Astrocyte (in vitro differentiated cells and primary cell): Measurements from ENCODE around the gene TRAM2. TPM values are rescaled to one million over a fixed set of nuclear protein-coding genes. Genes with fewer than 3 reads are reported as not detected.
A peak's percentile ranks its signal among the peaks of the same experiment; 100 is the strongest.

Experiments used
- DNase-seq: peaks from one replicate; pipeline ENCODE4 v3.0.0-alpha.2; 2010; ENCODE audit warnings: low read depth
- FAIRE-seq: peaks from 2 replicates; lab custom pipeline; 2011; peaks lifted over from hg19 to GRCh38; lab: Jason Lieb, UNC
- H2AFZ ChIP-seq: 2 replicates; pipeline ENCODE4 v1.6.0; 2012; ENCODE audit warnings: low read depth, low read length, inconsistent platforms
- H3K27ac ChIP-seq: 2 replicates; pipeline ENCODE4 v1.5.1; 2011; ENCODE audit warnings: low read depth, low read length, inconsistent platforms
- H3K27me3 ChIP-seq: 2 replicates; pipeline ENCODE4 v1.6.0; 2011; ENCODE audit warnings: low read length, inconsistent platforms; ENCODE audit not compliant: insufficient read depth
- H3K36me3 ChIP-seq: 2 replicates; pipeline ENCODE4 v1.5.1; 2011; ENCODE audit warnings: low read length, inconsistent platforms; ENCODE audit not compliant: insufficient read depth
- H3K4me1 ChIP-seq: 2 replicates; pipeline ENCODE4 v1.5.1; 2011; ENCODE audit warnings: low read length, inconsistent platforms; ENCODE audit not compliant: insufficient read depth
- H3K4me2 ChIP-seq: 2 replicates; pipeline ENCODE4 v1.6.0; 2012; ENCODE audit warnings: low read length, inconsistent platforms
- H3K4me3 ChIP-seq: 2 replicates; pipeline ENCODE4 v1.5.1; 2011; ENCODE audit warnings: low read depth, mild to moderate bottlenecking, low read length, inconsistent platforms; ENCODE audit not compliant: insufficient read depth
- H3K79me2 ChIP-seq: 2 replicates; pipeline ENCODE4 v1.6.0; 2012; ENCODE audit warnings: mild to moderate bottlenecking, low read length, inconsistent platforms; ENCODE audit not compliant: insufficient read depth
- H3K9ac ChIP-seq: 2 replicates; pipeline ENCODE4 v1.6.0; 2012; ENCODE audit warnings: mild to moderate bottlenecking, low read length, inconsistent platforms
- H3K9me3 ChIP-seq: 2 replicates; pipeline ENCODE4 v1.5.1; 2012; ENCODE audit warnings: low read depth, mild to moderate bottlenecking, low read length, inconsistent platforms; ENCODE audit not compliant: insufficient read depth
- H4K20me1 ChIP-seq: 2 replicates; pipeline ENCODE4 v1.6.0; 2012; ENCODE audit warnings: low read length, inconsistent platforms; ENCODE audit not compliant: insufficient read depth
- H3K27ac Mint-ChIP-seq: one replicate; pipeline ENCODE4 v1.8.0; 2021; ENCODE audit warnings: mild to moderate bottlenecking, mixed read lengths; ENCODE audit not compliant: unreplicated experiment
- H3K27me3 Mint-ChIP-seq: one replicate; pipeline ENCODE4 v1.8.0; 2021; ENCODE audit warnings: low read depth, mixed read lengths; ENCODE audit not compliant: unreplicated experiment
- H3K36me3 Mint-ChIP-seq: one replicate; pipeline ENCODE4 v1.8.0; 2021; ENCODE audit warnings: low read depth, mixed read lengths; ENCODE audit not compliant: unreplicated experiment
- H3K4me1 Mint-ChIP-seq: one replicate; pipeline ENCODE4 v1.8.0; 2021; ENCODE audit warnings: low read depth, mixed read lengths; ENCODE audit not compliant: unreplicated experiment
- H3K4me3 Mint-ChIP-seq: one replicate; pipeline ENCODE4 v1.8.0; 2021; ENCODE audit warnings: mild to moderate bottlenecking, moderate library complexity, mixed read lengths; ENCODE audit not compliant: unreplicated experiment
- H3K9me3 Mint-ChIP-seq: one replicate; pipeline ENCODE4 v1.8.0; 2021; ENCODE audit warnings: mild to moderate bottlenecking, mixed read lengths; ENCODE audit not compliant: unreplicated experiment
- CTCF ChIP-seq: IDR thresholded peaks from 2 replicates; pipeline ENCODE4 v1.5.1; 2011; ENCODE audit warnings: low read depth, mild to moderate bottlenecking, inconsistent platforms, low read length, moderate library complexity; ENCODE audit not compliant: insufficient read depth
- EZH2 ChIP-seq: IDR thresholded peaks from 2 replicates; pipeline ENCODE4 v1.6.1; 2012; ENCODE audit warnings: mild to moderate bottlenecking, low read length, inconsistent platforms; ENCODE audit not compliant: insufficient read depth
- total RNA-seq: library from RNA; stranded (reverse); gene quantifications from 2 replicates; pipeline ENCODE4 v1.2.1, GENCODE V29; 2021

The TRAM2 gene
- total RNA-seq, 1 donor from 2014 or later: 93.4 TPM

- Histone ChIP-seq H3K9me3 (no peaks in the 10 kb centered on the region), H3K4me2 (peak overlapping the region; percentile 75), H3K27ac (peak overlapping the region; percentile 94), H3K79me2 (peaks cover 64% of the 10 kb centered on the region), H3K4me3 (peak overlapping the region; percentile 6), H3K36me3 (peaks cover 39% of the 10 kb centered on the region), H3K27me3 (no peaks in the 10 kb centered on the region), H4K20me1 (no peaks in the 10 kb centered on the region), H2AFZ (no peak overlapping the region), H3K4me1 (peaks cover 61% of the 10 kb centered on the region), H3K9ac (peak overlapping the region; percentile 74)
- FAIRE-seq (peak; percentile 63), DNase-seq (peak; percentile 96)
- Mint-ChIP-seq H3K36me3 (peaks cover 32% of the 10 kb centered on the region), H3K9me3 (no peaks in the 10 kb centered on the region), H3K4me1 (peaks cover 71% of the 10 kb centered on the region), H3K27ac (peak overlapping the region; percentile 92), H3K4me3 (peak overlapping the region; percentile 28), H3K27me3 (no peaks in the 10 kb centered on the region)
- no peak for TF ChIP-seq CTCF
- no peak for TF ChIP-seq EZH2
These were observed 59.2 kb downstream of the TRAM2 start for GRCh38 chr6:52517502-52518278.

DNA sequence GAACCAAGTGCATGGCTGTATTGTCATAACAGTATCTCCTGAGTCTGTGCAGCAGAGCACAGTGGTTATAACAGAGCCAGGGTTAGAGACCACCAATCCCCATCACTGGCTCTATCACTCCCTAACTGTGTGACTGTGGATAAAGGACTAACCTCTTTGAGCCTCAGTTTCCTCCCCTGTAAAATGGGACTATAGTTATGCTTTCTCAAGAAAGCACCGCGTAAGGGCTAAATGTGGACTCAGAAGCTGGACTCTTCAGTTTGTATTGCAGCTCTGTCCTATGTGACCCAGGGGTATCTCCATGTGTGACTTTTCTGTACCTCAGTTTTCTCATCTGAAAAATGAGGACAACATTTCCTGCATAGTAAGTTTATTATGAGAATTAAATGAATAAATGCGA, 59.9 kb downstream of the TRAM2 start:
- DNase-seq (no peak), FAIRE-seq (no peak)
- Histone ChIP-seq H2AFZ (no peak overlapping the region), H3K9ac (no peak overlapping the region), H4K20me1 (no peaks in the 10 kb centered on the region), H3K36me3 (peaks cover 39% of the 10 kb centered on the region), H3K27ac (peak overlapping the region; percentile 94), H3K4me1 (peaks cover 61% of the 10 kb centered on the region), H3K4me3 (no peak overlapping the region), H3K27me3 (no peaks in the 10 kb centered on the region), H3K9me3 (no peaks in the 10 kb centered on the region), H3K79me2 (peaks cover 64% of the 10 kb centered on the region), H3K4me2 (no peak overlapping the region)
- Mint-ChIP-seq H3K9me3 (no peaks in the 10 kb centered on the region), H3K27ac (peak overlapping the region; percentile 15), H3K4me3 (no peak overlapping the region), H3K36me3 (peaks cover 33% of the 10 kb centered on the region), H3K4me1 (peaks cover 71% of the 10 kb centered on the region), H3K27me3 (no peaks in the 10 kb centered on the region)
- TF ChIP-seq EZH2 (no peak), CTCF (no peak)

GRCh38 chr6:52516269-52516668, 60.6 kb downstream of the TRAM2 start:
- H3K4me3 ChIP-seq: no peak overlapping the region
- no peak overlapping the region for H3K4me3 Mint-ChIP-seq
- DNase-seq: no peak
- no peak overlapping the region for H3K27ac ChIP-seq
- H3K4me2 ChIP-seq: no peak overlapping the region
- H3K27me3 ChIP-seq: no peaks in the 10 kb centered on the region
- no peaks in the 10 kb centered on the region for H3K9me3 Mint-ChIP-seq
- no peaks in the 10 kb centered on the region for H4K20me1 ChIP-seq
- peak overlapping the region; percentile 30 for H3K27ac Mint-ChIP-seq
- H2AFZ ChIP-seq: no peak overlapping the region
- no peaks in the 10 kb centered on the region for H3K9me3 ChIP-seq
- no peaks in the 10 kb centered on the region for H3K27me3 Mint-ChIP-seq
- peaks cover 74% of the 10 kb centered on the region for H3K4me1 Mint-ChIP-seq
- peaks cover 64% of the 10 kb centered on the region for H3K79me2 ChIP-seq
- H3K9ac ChIP-seq: no peak overlapping the region
- no peak for FAIRE-seq
- TF ChIP-seq CTCF (no peak), EZH2 (no peak)
- peaks cover 40% of the 10 kb centered on the region for H3K36me3 ChIP-seq
- H3K4me1 ChIP-seq: peaks cover 64% of the 10 kb centered on the region
- H3K36me3 Mint-ChIP-seq: peaks cover 33% of the 10 kb centered on the region
